WTC11 (cell line): Measurements from ENCODE around the gene FRMD8. TPM values are rescaled to one million over a fixed set of nuclear protein-coding genes. Genes with fewer than 3 reads are reported as not detected.

Experiments used
- ATAC-seq: fragments of 200-7000 bp; cut with Tn5 transposase; 2 replicates; pipeline ENCODE4 v1.10.0; 2021; ENCODE audit warnings: mild to moderate bottlenecking, moderate library complexity
- CTCF ChIA-PET: fragments of 300-600 bp; sonication (Branson Sonifier 250); formaldehyde crosslinking; loops from one replicate; lab custom pipeline; 2021; ENCODE audit warnings: antibody characterized with exemption; lab: Charles Lee
- POLR2A ChIA-PET: fragments of 350-600 bp; sonication (Branson Sonifier 250); formaldehyde crosslinking; loops from one replicate; lab custom pipeline; 2021; ENCODE audit warnings: antibody characterized with exemption; lab: Charles Lee
- DNase-seq: peaks from one replicate; pipeline ENCODE4 v3.0.0; 2021; ENCODE audit warnings: low spot score
- H3K27ac Mint-ChIP-seq: 2 replicates; pipeline ENCODE4 v1.8.0; 2021; ENCODE audit warnings: mixed read lengths
- H3K27me3 Mint-ChIP-seq: 2 replicates; pipeline ENCODE4 v1.8.0; 2021; ENCODE audit warnings: low read depth, mild to moderate bottlenecking, moderate library complexity, mixed read lengths
- H3K36me3 Mint-ChIP-seq: 2 replicates; pipeline ENCODE4 v1.8.0; 2021; ENCODE audit warnings: mixed read lengths
- H3K4me1 Mint-ChIP-seq: 2 replicates; pipeline ENCODE4 v1.8.0; 2022; ENCODE audit warnings: mixed read lengths
- H3K4me3 Mint-ChIP-seq: 2 replicates; pipeline ENCODE4 v1.8.0; 2021; ENCODE audit warnings: mild to moderate bottlenecking, moderate library complexity, mixed read lengths
- H3K9me3 Mint-ChIP-seq: 2 replicates; pipeline ENCODE4 v1.8.0; 2021; ENCODE audit warnings: mixed read lengths
- ATF1 ChIP-seq: sonication (generic); formaldehyde crosslinking; IDR thresholded peaks from 2 replicates; pipeline ENCODE4 v1.8.1; 2023; ENCODE audit warnings: mild to moderate bottlenecking, moderate library complexity, missing genetic modification reagents
- CREM ChIP-seq: sonication (generic); formaldehyde crosslinking; IDR thresholded peaks from 2 replicates; pipeline ENCODE4 v1.8.1; 2022; ENCODE audit warnings: mild to moderate bottlenecking, missing genetic modification reagents, moderate library complexity
- E2F4 ChIP-seq: sonication (generic); formaldehyde crosslinking; IDR thresholded peaks from 2 replicates; pipeline ENCODE4 v1.8.1; 2022; ENCODE audit warnings: low read depth, mild to moderate bottlenecking, moderate library complexity, missing genetic modification reagents, borderline replicate concordance
- ELF4 ChIP-seq: sonication (generic); formaldehyde crosslinking; IDR thresholded peaks from 2 replicates; pipeline ENCODE4 v1.8.1; 2022; ENCODE audit warnings: low read depth, mild to moderate bottlenecking, moderate library complexity, missing genetic modification reagents
- ERG ChIP-seq: fragments of 250-450 bp; sonication (Bioruptor Pico); IDR thresholded peaks from 2 replicates; pipeline ENCODE4 v1.8.0; 2021; ENCODE audit warnings: mild to moderate bottlenecking
- FOXP1 ChIP-seq: sonication (generic); formaldehyde crosslinking; IDR thresholded peaks from 2 replicates; pipeline ENCODE4 v1.8.0; 2022; ENCODE audit warnings: missing genetic modification reagents, mild to moderate bottlenecking, moderate library complexity, borderline replicate concordance
- GABPB1 ChIP-seq: sonication (generic); formaldehyde crosslinking; IDR thresholded peaks from 2 replicates; pipeline ENCODE4 v1.8.1; 2023; ENCODE audit warnings: mild to moderate bottlenecking, missing genetic modification reagents
- GTF2I ChIP-seq: fragments of 250-450 bp; sonication (Bioruptor Pico); conservative IDR thresholded peaks from 2 replicates; pipeline ENCODE4 v1.4.0; 2021; ENCODE audit warnings: mild to moderate bottlenecking
- IRF1 ChIP-seq: sonication (generic); formaldehyde crosslinking; IDR thresholded peaks from 2 replicates; pipeline ENCODE4 v1.8.0; 2023; ENCODE audit warnings: missing genetic modification reagents
- IRF2 ChIP-seq: sonication (generic); formaldehyde crosslinking; IDR thresholded peaks from 2 replicates; pipeline ENCODE4 v1.8.0; 2022; ENCODE audit warnings: low read depth, missing genetic modification reagents, borderline replicate concordance
- JAZF1 ChIP-seq: fragments of 250-450 bp; sonication (Bioruptor Pico); IDR thresholded peaks from 2 replicates; pipeline ENCODE4 v1.9.0; 2021; ENCODE audit warnings: moderate library complexity, mild to moderate bottlenecking, inconsistent platforms
- JUN ChIP-seq: sonication (generic); formaldehyde crosslinking; IDR thresholded peaks from 2 replicates; pipeline ENCODE4 v1.8.0; 2023; ENCODE audit warnings: mild to moderate bottlenecking, missing genetic modification reagents
- NR3C1 ChIP-seq: sonication (generic); formaldehyde crosslinking; conservative IDR thresholded peaks from 2 replicates; pipeline ENCODE4 v1.8.1; 2023; ENCODE audit warnings: low read depth, mild to moderate bottlenecking, missing genetic modification reagents
- PREB ChIP-seq: sonication (generic); formaldehyde crosslinking; IDR thresholded peaks from 2 replicates; pipeline ENCODE4 v1.8.1; 2022; ENCODE audit warnings: mild to moderate bottlenecking, missing genetic modification reagents, moderate library complexity, borderline replicate concordance
- SMAD4 ChIP-seq: sonication (generic); formaldehyde crosslinking; IDR thresholded peaks from 2 replicates; pipeline ENCODE4 v1.8.0; 2022; ENCODE audit warnings: mild to moderate bottlenecking, missing genetic modification reagents
- STAT6 ChIP-seq: sonication (generic); formaldehyde crosslinking; conservative IDR thresholded peaks from 2 replicates; pipeline ENCODE4 v1.8.1; 2023; ENCODE audit warnings: mild to moderate bottlenecking, low read depth, missing genetic modification reagents, moderate library complexity
- ZNF232 ChIP-seq: sonication (generic); formaldehyde crosslinking; IDR thresholded peaks from 2 replicates; pipeline ENCODE4 v1.8.0; 2022; ENCODE audit warnings: mild to moderate bottlenecking, missing genetic modification reagents
- ZNF425 ChIP-seq: fragments of 250-450 bp; sonication (Bioruptor Pico); conservative IDR thresholded peaks from 2 replicates; pipeline ENCODE4 v1.9.0; 2021; ENCODE audit warnings: mild to moderate bottlenecking
- ZNF512 ChIP-seq: sonication (generic); formaldehyde crosslinking; IDR thresholded peaks from 2 replicates; pipeline ENCODE4 v1.8.1; 2022; ENCODE audit warnings: missing genetic modification reagents, borderline replicate concordance
- ZNF532 ChIP-seq: fragments of 250-450 bp; sonication (Bioruptor Pico); IDR thresholded peaks from 2 replicates; pipeline ENCODE4 v1.9.0; 2021; ENCODE audit warnings: mild to moderate bottlenecking, borderline replicate concordance
- total RNA-seq: library from RNA; stranded (reverse); gene quantifications from 3 replicates; pipeline ENCODE4 v1.2.3, GENCODE V29; 2021

FRMD8 gene
- total RNA-seq, 1 experiment from 2014 or later = 23.7 TPM

- TF ChIP-seq PREB (no peak), ELF4 (CRISPR knock-in tag) (no peak), ZNF512 (no peak), CREM (CRISPR knock-in tag) (no peak), ZNF532 (CRISPR knock-in tag) (no peak), ATF1 (CRISPR knock-in tag) (no peak), IRF1 (CRISPR knock-in tag) (no peak), JAZF1 (CRISPR knock-in tag) (no peak)
- TF ChIP-seq, all 79 proteins: peak for 0
Measured at GRCh38 chr11:65435981-65436411, 49.6 kb downstream of the FRMD8 start (continued).

- no peak overlapping the region for H3K27ac Mint-ChIP-seq
- ChIA-PET POLR2A (interaction anchor here (1.0 kb wide), 1 partner anchor 14 kb away, joined by 4 read pairs; the partner anchor contains the start of gene NEAT1), CTCF (interaction anchor here (1.1 to 1.9 kb wide), 6 partner anchors 20 to 81 kb away, joined by 3 to 6 read pairs (median 4); no protein-coding TSS in a partner anchor)
- H3K9me3 Mint-ChIP-seq = no peaks in the 10 kb centered on the region
- no peaks in the 10 kb centered on the region for H3K36me3 Mint-ChIP-seq
- peaks cover 5% of the 10 kb centered on the region for H3K4me1 Mint-ChIP-seq
- H3K4me3 Mint-ChIP-seq = no peak overlapping the region
- no peaks in the 10 kb centered on the region for H3K27me3 Mint-ChIP-seq
- ATAC-seq (no peak), DNase-seq (no peak)
- TF ChIP-seq GABPB1 (CRISPR knock-in tag) (no peak), E2F4 (CRISPR knock-in tag) (no peak), JUN (CRISPR knock-in tag) (no peak), IRF2 (CRISPR knock-in tag) (no peak), ERG (CRISPR knock-in tag) (no peak), STAT6 (CRISPR knock-in tag) (no peak), ZNF232 (CRISPR knock-in tag) (no peak), FOXP1 (CRISPR knock-in tag) (no peak), SMAD4 (CRISPR knock-in tag) (no peak), ZNF425 (CRISPR knock-in tag) (no peak), GTF2I (CRISPR knock-in tag) (no peak), NR3C1 (CRISPR knock-in tag) (no peak)
Measured at GRCh38 chr11:65436412-65437032, 50.1 kb downstream of the FRMD8 start.
